ENCODE measurements around the gene PIGU. TPM values are rescaled to one million over a fixed set of nuclear protein-coding genes. Genes with fewer than 3 reads are reported as not detected.

PIGU gene
- total and polyA plus RNA-seq, 5 experiments from 2014 or later, result 11.4 to 25.4 (median 18.3) TPM

DNA sequence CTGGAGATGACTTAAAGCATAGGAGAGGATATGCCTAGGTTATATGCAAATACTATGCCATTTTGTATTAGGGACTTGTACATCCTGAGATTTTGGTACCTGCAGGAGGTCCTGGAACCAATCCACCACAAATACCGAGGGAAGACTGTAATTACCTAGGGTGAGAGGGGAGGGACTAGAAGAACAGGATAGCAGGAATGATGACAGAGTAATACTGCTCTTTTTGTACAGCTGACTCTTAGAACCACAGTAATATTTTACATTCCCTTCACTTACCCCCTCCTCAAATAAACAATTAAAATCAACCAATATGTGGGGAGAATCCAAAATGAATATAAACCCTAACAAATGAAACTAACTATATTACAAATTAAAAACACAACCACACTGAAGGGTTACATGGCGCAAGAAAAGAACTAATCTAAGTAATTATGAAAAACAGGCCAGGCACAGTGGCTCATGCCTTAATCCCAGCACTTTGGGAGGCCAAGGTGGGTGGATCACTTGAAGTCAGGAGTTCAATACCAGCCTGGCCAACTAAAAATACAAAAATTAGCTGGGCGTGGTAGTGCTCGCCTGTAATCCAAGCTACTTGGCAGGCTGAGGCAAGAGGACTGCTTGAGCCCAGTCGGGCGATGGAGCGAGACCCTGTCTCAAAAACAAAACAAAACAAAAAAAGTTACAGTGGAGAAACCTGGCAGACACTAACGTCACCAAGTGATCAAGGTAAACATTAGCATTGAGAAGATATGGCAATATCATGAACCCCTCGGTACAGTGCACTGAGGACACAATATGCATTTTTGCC is 81.3 kb downstream of the PIGU start:
- Mint-ChIP-seq H3K27me3 (no peaks in the 10 kb centered on the region), H3K36me3 (peaks cover 0 to 30% (median 4%) of the 10 kb centered on the region in 3 donors), H3K27ac (peak overlapping the region in 1 of 10 donors; percentile 24), H3K9me3 (no peaks in the 10 kb centered on the region), H3K4me1 (no peaks in the 10 kb centered on the region), H3K4me3 (no peak overlapping the region)
- POLR2A ChIA-PET, result no interaction called here
- ATAC-seq (no peak), DNase-seq (no peak)

- Mint-ChIP-seq H3K27ac (no peak overlapping the region), H3K27me3 (no peaks in the 10 kb centered on the region)
Observed at GRCh38 chr20:34586488-34587163, 90.3 kb downstream of the PIGU start.

GRCh38 chr20:34585019-34585418 is 91.9 kb downstream of the PIGU start:
- H3K27ac Mint-ChIP-seq, result no peak overlapping the region
- H3K36me3 Mint-ChIP-seq, result peaks cover 0 to 72% (median 17%) of the 10 kb centered on the region in 3 donors
- POLR2A ChIA-PET, result no interaction called here

More at GRCh38 chr20:34586488-34587163, 90.3 kb downstream of the PIGU start:
- H3K36me3 Mint-ChIP-seq, result peaks cover 0 to 59% (median 10%) of the 10 kb centered on the region in 3 donors
- DNase-seq (no peak), ATAC-seq (no peak)
- H3K4me1 Mint-ChIP-seq, result no peaks in the 10 kb centered on the region
- POLR2A ChIA-PET, result no interaction called here
- H3K9me3 Mint-ChIP-seq, result no peaks in the 10 kb centered on the region
- H3K4me3 Mint-ChIP-seq, result no peak overlapping the region

DNA sequence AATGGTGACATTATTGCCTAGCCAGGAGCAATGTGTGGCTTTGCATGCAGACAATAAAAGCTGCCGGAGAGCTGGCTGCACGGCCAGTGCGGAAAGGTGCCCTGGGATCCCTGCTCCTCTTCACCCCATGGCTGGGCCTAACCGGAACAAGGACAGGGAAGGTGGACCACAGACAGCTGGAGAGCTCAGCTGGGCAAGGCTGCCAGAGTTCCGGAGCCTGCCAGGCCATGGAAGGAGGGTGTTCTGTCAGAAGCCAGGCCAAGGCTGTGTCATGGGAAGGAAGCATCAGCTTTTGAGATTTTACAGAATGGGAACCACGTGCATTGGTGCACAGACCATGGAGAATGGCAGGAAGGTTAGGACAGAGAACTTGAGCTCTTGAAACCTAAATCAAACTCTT is 93.3 kb downstream of the PIGU start:
- no peaks in the 10 kb centered on the region for H3K27me3 Mint-ChIP-seq

More at GRCh38 chr20:34585019-34585418, 91.9 kb downstream of the PIGU start:
- Mint-ChIP-seq H3K4me3 (no peak overlapping the region), H3K4me1 (peaks cover 6 to 8% (median 7%) of the 10 kb centered on the region in 4 donors), H3K27me3 (no peaks in the 10 kb centered on the region), H3K9me3 (no peaks in the 10 kb centered on the region)
- DNase-seq, result no peak
- no peak for ATAC-seq

GRCh38 chr20:34582911-34583310 is 94.0 kb downstream of the PIGU start:
- no peak overlapping the region for H3K4me3 Mint-ChIP-seq
- H3K36me3 Mint-ChIP-seq, result peaks cover 0 to 82% (median 24%) of the 10 kb centered on the region in 3 donors
- H3K9me3 Mint-ChIP-seq, result no peaks in the 10 kb centered on the region
- POLR2A ChIA-PET, result no interaction called here
- ATAC-seq (no peak), DNase-seq (no peak)
- H3K27me3 Mint-ChIP-seq, result no peaks in the 10 kb centered on the region
- H3K4me1 Mint-ChIP-seq, result peaks cover 6 to 14% (median 7%) of the 10 kb centered on the region in 4 donors
- no peak overlapping the region for H3K27ac Mint-ChIP-seq

More for the DNA sequence above, 93.3 kb downstream of the PIGU start:
- H3K9me3 Mint-ChIP-seq, result no peaks in the 10 kb centered on the region
- POLR2A ChIA-PET, result no interaction called here
- peak overlapping the region in 1 of 10 donors; percentile 50 for H3K27ac Mint-ChIP-seq
- no peak for ATAC-seq
- no peak overlapping the region for H3K4me3 Mint-ChIP-seq
- H3K4me1 Mint-ChIP-seq, result peaks cover 6 to 14% (median 7%) of the 10 kb centered on the region in 4 donors
- H3K36me3 Mint-ChIP-seq, result peaks cover 0 to 82% (median 20%) of the 10 kb centered on the region in 3 donors
- DNase-seq, result no peak

DNA sequence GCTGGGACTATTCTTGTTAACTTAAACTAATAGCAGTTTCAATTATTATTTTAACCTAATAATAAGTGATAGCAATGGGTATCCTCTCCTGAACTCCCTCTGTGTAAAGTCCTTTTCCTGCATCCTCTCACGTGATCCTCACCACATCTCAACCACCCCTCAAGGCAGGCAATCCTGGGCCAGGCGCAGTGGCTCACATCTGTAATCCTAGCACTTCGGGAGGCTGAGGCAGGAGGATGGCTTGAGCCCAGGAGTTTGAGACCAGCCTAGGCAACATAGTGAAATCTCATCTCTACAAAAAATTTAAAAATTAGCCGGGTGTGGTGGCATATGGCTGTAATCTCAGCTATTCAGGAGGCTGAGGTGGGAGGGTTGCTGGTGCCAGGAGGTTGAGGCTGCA is 94.7 kb downstream of the PIGU start:
- H3K9me3 Mint-ChIP-seq, result no peaks in the 10 kb centered on the region
- ATAC-seq (no peak), DNase-seq (no peak)
- H3K36me3 Mint-ChIP-seq, result peaks cover 0 to 76% (median 18%) of the 10 kb centered on the region in 3 donors
- no peaks in the 10 kb centered on the region for H3K27me3 Mint-ChIP-seq
- H3K4me3 Mint-ChIP-seq, result no peak overlapping the region
- POLR2A ChIA-PET, result no interaction called here
- H3K27ac Mint-ChIP-seq, result peak overlapping the region in 3 of 10 donors; percentile 15 to 63 (median 62)
- H3K4me1 Mint-ChIP-seq, result peaks cover 6 to 14% (median 7%) of the 10 kb centered on the region in 4 donors

GRCh38 chr20:34581341-34582184 is 95.3 kb downstream of the PIGU start:
- Mint-ChIP-seq H3K36me3 (peaks cover 0 to 72% (median 18%) of the 10 kb centered on the region in 3 donors), H3K4me1 (peaks cover 6 to 14% (median 7%) of the 10 kb centered on the region in 4 donors), H3K4me3 (no peak overlapping the region), H3K27me3 (no peaks in the 10 kb centered on the region), H3K9me3 (no peaks in the 10 kb centered on the region), H3K27ac (peak overlapping the region in 6 of 10 donors; percentile 35 to 82 (median 61))
- ATAC-seq, result no peak
- POLR2A ChIA-PET, result no interaction called here
- DNase-seq, result no peak

DNA sequence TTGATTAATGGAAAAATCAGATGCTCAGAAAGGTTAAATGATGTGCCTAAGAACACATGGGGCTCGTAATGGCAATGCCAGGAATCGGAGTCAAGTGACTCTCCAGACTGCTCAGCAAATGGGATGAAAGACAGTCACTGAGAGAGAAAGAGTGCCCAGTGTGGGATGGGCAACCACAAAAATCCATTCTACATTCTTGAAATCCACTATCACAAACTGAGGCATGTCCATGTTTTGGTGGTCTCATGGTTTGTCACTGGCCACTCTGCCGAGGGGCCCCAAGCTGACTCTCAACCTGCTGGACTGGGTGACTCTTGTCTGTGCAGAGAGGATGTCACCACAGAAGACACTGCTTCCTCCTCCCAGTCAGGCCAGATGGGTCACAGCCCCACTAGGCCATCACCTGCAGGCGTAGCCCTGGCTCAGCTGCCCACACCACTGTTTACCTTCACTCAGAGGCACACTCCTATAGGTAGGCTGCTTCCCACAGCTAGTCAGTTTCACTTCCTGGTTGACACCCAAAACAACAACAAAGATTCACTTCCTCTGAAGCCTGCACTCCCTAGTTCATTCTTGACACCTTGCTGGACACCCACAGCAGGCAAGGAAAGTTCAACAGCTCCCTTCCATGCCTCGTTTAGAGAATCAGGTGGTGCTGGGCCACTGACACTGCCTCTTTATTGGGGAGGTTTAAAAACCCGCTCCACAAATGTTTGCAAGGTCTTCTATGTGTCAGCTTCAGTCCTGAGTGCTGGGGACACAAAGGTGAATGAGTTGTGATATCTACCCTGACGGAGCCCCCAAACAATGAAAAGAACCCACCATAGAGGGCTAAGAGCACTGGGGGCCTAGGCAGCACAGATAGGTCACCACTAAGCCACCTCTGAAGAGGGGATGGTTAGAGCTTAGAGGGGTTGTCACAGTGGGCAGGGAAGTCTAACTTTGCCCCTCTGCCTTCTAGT is 96.6 kb downstream of the PIGU start:
- ATAC-seq, result no peak
- H3K27me3 Mint-ChIP-seq, result no peaks in the 10 kb centered on the region
- H3K9me3 Mint-ChIP-seq, result no peaks in the 10 kb centered on the region

DNA sequence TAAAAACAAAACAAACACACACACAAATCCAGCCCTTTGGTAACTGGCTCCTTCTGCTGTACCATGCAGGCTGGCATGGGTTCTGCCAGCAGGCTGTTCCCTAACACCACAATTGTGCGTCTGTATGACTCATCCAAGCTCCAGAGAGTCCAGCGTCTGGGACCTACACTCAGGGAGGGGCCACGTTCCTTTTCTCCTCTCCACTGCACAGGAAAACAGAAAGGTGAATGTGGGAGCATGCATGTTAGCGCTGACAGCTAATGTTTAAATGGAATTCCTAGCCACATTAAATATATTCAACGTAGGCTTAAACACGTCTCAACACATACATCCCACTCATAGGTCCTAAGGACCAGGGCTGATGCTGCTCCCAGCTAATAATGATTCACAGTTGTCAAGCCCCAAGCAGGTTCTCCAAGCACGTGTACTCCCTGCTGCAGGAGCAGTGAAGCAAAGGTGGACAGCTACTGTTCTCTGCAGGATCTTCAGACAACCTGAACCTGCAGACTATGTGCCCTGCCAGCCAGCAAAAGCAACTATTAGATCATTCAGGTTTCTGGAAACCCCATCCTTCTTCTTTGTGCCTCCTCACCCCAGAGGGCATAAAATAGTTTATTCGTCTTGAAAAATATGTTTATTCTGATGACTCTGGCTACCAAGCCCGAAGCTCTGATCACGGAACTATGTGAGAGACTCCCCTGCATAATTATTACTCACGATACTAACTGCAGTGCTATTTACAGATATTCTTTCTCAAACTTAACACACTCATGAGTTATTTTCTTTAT is 97.5 kb downstream of the PIGU start:
- H3K4me3 Mint-ChIP-seq, result no peak overlapping the region
- no peaks in the 10 kb centered on the region for H3K27me3 Mint-ChIP-seq
- peaks cover 0 to 61% (median 16%) of the 10 kb centered on the region in 3 donors for H3K36me3 Mint-ChIP-seq
- ATAC-seq, result no peak
- peak overlapping the region in 5 of 10 donors; percentile 7 to 82 (median 52) for H3K27ac Mint-ChIP-seq
- peaks cover 6 to 14% (median 7%) of the 10 kb centered on the region in 4 donors for H3K4me1 Mint-ChIP-seq
- H3K9me3 Mint-ChIP-seq, result no peaks in the 10 kb centered on the region
- POLR2A ChIA-PET, result interaction anchor here (0.5 kb wide), 1 partner anchor 148 kb away, joined by 4 read pairs; no protein-coding TSS in a partner anchor
- no peak for DNase-seq

More for the DNA sequence above, 96.6 kb downstream of the PIGU start:
- POLR2A ChIA-PET, result no interaction called here
- H3K4me1 Mint-ChIP-seq, result peaks cover 6 to 14% (median 7%) of the 10 kb centered on the region in 4 donors
- peak overlapping the region in 9 of 10 donors; percentile 15 to 92 (median 67) for H3K27ac Mint-ChIP-seq
- H3K4me3 Mint-ChIP-seq, result no peak overlapping the region
- no peak for DNase-seq
- peaks cover 0 to 64% (median 15%) of the 10 kb centered on the region in 3 donors for H3K36me3 Mint-ChIP-seq

DNA sequence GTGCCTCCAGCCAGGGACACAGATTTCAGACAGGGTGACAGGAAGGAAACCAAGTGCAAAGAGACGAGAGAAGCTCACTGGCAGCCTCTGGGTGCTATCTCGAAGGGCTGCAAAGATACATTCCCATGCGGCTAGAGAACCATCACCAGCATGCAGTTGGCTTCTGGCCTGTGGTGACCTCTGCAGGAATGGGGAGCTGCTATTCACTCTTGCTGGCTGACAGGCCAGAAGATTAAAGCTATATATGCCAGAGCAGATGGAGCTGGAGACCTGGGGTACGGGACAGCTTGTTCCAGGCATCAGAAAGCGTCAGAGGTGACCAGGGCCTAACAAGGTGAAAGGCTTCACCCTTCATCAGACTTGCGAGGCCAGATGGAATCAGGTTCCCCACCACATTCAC is 98.4 kb downstream of the PIGU start:
- no peak for DNase-seq
- ATAC-seq, result no peak
- no peaks in the 10 kb centered on the region for H3K27me3 Mint-ChIP-seq
- POLR2A ChIA-PET, result interaction anchor here (0.5 kb wide), 1 partner anchor 149 kb away, joined by 4 read pairs; no protein-coding TSS in a partner anchor
- H3K27ac Mint-ChIP-seq, result peak overlapping the region in 4 of 10 donors; percentile 27 to 71 (median 33)
- H3K9me3 Mint-ChIP-seq, result no peaks in the 10 kb centered on the region
- no peak overlapping the region for H3K4me3 Mint-ChIP-seq
- peaks cover 0 to 63% (median 20%) of the 10 kb centered on the region in 3 donors for H3K36me3 Mint-ChIP-seq
- H3K4me1 Mint-ChIP-seq, result peaks cover 6 to 14% (median 7%) of the 10 kb centered on the region in 4 donors

GRCh38 chr20:34578025-34578424 is 98.9 kb downstream of the PIGU start:
- ATAC-seq (no peak), DNase-seq (no peak)
- H3K9me3 Mint-ChIP-seq, result no peaks in the 10 kb centered on the region
- H3K4me3 Mint-ChIP-seq, result no peak overlapping the region
- H3K27ac Mint-ChIP-seq, result peak overlapping the region in 2 of 10 donors; percentile 28 to 38
- H3K36me3 Mint-ChIP-seq, result peaks cover 0 to 62% (median 24%) of the 10 kb centered on the region in 3 donors
- POLR2A ChIA-PET, result no interaction called here
- peaks cover 6 to 14% (median 7%) of the 10 kb centered on the region in 4 donors for H3K4me1 Mint-ChIP-seq
- H3K27me3 Mint-ChIP-seq, result no peaks in the 10 kb centered on the region
